RWPE2 (cell line): ENCODE measurements around the gene MCM6.

Source experiments
- ATAC-seq: fragments of 200-7000 bp; cut with Tn5 transposase; 3 replicates; pipeline ENCODE4 v1.9.1; 2021; ENCODE audit warnings: low read depth
- DNase-seq: peaks from one replicate; pipeline ENCODE4 v3.0.0-alpha.2; 2020; ENCODE audit warnings: low spot score
- H3K27ac ChIP-seq: fragments of 450-650 bp; 2 replicates; pipeline ENCODE4 v1.5.1; 2017; ENCODE audit warnings: mild to moderate bottlenecking; ENCODE audit not compliant: poor library complexity, severe bottlenecking
- H3K27me3 ChIP-seq: fragments of 250-450 bp; sonication (Bioruptor Pico); 2 replicates; pipeline ENCODE4 v1.5.1; 2021; ENCODE audit warnings: mild to moderate bottlenecking, moderate library complexity; ENCODE audit not compliant: insufficient read depth, poor library complexity, severe bottlenecking
- H3K36me3 ChIP-seq: fragments of 250-450 bp; sonication (Bioruptor Pico); 2 replicates; pipeline ENCODE4 v1.5.1; 2020; ENCODE audit warnings: low read depth, mild to moderate bottlenecking, moderate library complexity
- H3K4me1 ChIP-seq: fragments of 250-450 bp; sonication (Bioruptor Pico); 2 replicates; pipeline ENCODE4 v1.5.1; 2021; ENCODE audit warnings: mild to moderate bottlenecking, moderate library complexity; ENCODE audit not compliant: insufficient read depth, poor library complexity, severe bottlenecking
- H3K4me3 ChIP-seq: fragments of 250-450 bp; sonication (Bioruptor Pico); 2 replicates; pipeline ENCODE4 v1.5.1; 2021; ENCODE audit warnings: mild to moderate bottlenecking, moderate library complexity; ENCODE audit not compliant: severe bottlenecking
- H3K9me3 ChIP-seq: fragments of 250-450 bp; sonication (Bioruptor Pico); 2 replicates; pipeline ENCODE4 v1.5.1; 2021; ENCODE audit warnings: mild to moderate bottlenecking, moderate library complexity; ENCODE audit not compliant: severe bottlenecking
- TF ChIP-seq, protein P1 (sequence below): fragments of 450-650 bp; IDR thresholded peaks from one replicate; pipeline ENCODE4 v1.5.1; 2017; ENCODE audit warnings: mild to moderate bottlenecking, moderate library complexity; ENCODE audit not compliant: poor library complexity, severe bottlenecking

Gene MCM6

DNA sequence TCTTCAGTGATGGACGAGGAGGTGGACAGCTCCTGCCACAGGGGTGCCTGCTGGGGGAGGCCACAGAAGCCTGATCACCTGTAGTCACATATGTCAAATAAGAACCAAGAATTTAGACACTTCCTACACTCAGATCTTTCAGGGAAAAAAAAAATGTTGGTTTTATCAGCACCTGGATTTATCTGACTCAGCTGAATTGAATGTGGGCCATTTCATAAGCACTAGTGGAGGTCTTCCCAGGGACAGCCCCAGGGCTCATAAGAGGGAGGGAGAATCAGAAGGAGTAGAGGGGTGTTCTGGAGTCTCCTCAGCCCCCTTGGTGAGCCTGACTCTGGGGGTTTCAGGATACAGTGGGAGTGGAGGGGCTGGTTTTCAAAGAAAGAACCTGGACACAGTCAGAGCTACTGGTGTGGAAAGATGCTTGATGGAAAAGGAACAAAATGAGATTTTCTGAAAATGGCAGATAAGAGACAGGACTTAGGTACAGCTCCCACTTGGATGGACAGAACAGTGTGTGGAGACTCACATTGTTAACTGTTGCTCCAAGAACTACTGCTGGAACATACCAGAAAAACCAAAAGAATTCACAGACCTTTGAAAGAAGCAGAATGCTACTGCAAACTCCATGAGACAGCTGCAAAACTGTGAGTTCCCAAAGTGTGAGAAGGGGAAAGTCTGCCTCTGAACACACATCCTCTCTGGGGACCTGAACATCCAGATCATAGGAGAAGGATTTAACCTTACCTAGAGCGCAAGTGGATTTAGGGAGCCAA, 84.6 kb downstream of the MCM6 start:
- Histone ChIP-seq H3K27me3 (no peaks in the 10 kb centered on the region), H3K4me1 (no peaks in the 10 kb centered on the region), H3K27ac (no peak overlapping the region), H3K36me3 (no peaks in the 10 kb centered on the region), H3K9me3 (no peaks in the 10 kb centered on the region), H3K4me3 (no peak overlapping the region)
- ATAC-seq (peak; percentile 42; the same call in 2 of the 3 replicates), DNase-seq (no peak)
- TF ChIP-seq, protein P1, sequence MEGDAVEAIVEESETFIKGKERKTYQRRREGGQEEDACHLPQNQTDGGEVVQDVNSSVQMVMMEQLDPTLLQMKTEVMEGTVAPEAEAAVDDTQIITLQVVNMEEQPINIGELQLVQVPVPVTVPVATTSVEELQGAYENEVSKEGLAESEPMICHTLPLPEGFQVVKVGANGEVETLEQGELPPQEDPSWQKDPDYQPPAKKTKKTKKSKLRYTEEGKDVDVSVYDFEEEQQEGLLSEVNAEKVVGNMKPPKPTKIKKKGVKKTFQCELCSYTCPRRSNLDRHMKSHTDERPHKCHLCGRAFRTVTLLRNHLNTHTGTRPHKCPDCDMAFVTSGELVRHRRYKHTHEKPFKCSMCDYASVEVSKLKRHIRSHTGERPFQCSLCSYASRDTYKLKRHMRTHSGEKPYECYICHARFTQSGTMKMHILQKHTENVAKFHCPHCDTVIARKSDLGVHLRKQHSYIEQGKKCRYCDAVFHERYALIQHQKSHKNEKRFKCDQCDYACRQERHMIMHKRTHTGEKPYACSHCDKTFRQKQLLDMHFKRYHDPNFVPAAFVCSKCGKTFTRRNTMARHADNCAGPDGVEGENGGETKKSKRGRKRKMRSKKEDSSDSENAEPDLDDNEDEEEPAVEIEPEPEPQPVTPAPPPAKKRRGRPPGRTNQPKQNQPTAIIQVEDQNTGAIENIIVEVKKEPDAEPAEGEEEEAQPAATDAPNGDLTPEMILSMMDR, result no peak

DNA sequence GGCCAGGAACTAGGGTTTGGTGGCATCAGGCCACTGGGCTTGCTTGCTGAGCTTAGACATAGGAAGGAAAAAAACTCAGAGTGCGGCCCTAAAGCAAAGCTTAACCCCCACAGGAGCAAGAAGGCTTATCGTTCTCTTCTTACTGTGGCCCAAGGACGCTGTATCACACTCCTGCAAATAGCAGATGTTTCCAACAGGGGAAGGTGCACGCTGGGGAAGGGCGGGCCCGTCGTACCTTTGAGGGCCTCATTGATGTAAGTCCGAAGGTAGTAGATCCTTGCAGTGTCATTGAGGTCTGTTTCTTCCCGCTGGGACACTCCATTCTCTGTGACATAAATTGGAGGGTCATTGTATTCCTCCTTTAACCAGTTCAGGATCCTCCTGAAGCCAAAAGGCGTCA, 85.8 kb downstream of the MCM6 start:
- H3K4me3 ChIP-seq, result no peak overlapping the region
- H3K36me3 ChIP-seq, result peaks cover 7% of the 10 kb centered on the region
- H3K27ac ChIP-seq, result no peak overlapping the region
- H3K9me3 ChIP-seq, result no peaks in the 10 kb centered on the region
- TF ChIP-seq, protein P1, result no peak
- ATAC-seq, result no peak
- H3K27me3 ChIP-seq, result no peaks in the 10 kb centered on the region
- no peaks in the 10 kb centered on the region for H3K4me1 ChIP-seq
- DNase-seq, result no peak
